HG03457 (cell line): Measurements from ENCODE around the gene SPOCD1.
"Not testable (repeated sequence)": the region's sequence is repeated elsewhere in the genome, so short reads cannot be mapped to it uniquely, and the experiment has no call there.

ENCODE experiments used
- ATAC-seq: cut with Tn5 transposase; IDR thresholded peaks from one replicate; pipeline ENCODE4 v1.9.1; 2021; ENCODE audit warnings: moderate number of reproducible peaks; ENCODE audit not compliant: unreplicated experiment

The SPOCD1 gene

DNA sequence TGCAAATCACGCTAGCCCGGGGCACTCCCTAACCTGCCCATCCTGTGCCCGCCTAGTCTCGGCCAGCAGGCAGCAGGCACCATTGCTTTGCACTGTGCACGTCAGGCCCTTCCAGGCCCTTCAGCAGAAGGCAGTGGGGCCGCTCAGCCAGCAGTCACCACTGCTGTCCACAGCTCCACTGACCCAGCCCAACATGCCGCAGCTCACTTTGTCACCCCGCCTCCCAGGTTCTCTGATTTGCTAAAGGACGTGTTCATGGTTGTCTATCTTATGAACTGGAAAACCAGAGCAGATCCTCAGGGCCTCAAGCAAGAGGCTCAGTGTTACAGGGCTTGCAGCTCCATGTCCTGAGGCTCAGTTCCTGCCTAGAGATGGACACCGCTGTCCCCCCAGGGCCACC, 14.2 kb upstream of the SPOCD1 start:
- ATAC-seq = no peak

DNA sequence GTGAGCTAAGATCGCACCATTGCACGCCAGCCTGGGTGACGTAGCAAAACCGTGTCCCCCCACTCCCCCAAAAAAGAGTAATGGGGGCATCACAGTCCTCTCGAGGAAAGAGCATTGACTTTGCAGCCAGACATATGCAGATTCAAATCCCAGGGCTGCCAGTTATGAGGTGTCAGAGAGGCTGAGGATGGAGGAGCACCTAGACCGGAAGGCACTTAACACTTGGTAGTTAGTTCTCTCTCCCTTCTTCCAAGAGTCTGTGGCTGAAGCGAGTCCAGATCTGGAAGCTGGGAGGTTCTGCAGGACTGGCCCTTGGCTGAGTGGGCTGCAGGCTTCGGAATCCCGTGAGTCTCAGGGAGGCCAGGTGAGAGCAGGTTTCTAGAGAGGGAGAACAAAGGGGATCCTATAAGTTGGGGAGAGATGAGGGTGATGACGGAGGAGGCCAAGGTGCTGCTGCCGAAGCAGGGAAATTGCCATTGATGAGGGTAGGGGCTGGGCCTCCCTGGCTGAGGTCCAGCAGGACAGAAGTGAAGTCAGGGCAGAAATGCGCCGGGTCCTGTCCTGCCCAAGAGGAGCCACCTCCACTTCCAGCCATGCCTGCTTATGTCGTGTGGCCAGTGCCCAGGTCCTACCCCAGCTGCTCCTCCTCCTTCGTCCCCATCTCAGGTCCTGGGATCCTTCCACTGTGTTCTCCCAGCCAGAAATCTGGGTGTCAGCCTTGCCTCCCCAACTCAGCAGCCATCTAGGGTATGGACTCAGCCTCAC, 13.3 kb upstream of the SPOCD1 start:
- no peak for ATAC-seq

DNA sequence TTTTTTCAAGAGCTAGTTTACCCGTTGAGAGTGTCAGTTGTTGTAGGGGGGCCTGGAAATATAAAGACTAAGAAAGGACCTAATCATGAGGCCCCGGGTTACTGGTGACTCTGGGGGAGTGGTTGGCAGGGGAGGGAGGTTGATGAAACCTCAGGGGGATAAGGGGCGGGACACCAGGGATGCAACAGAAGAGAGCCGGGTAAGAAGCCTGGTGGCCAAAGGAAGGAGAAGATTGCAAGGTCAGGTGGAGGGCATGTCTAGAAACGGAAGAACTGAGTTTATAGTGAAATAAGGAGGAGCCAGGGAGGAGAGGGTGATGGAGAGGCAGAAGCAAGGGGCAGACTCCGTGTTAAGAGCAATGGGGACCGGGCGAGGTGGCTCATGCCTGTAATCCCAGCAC, 12.5 kb upstream of the SPOCD1 start:
- no peak for ATAC-seq

DNA sequence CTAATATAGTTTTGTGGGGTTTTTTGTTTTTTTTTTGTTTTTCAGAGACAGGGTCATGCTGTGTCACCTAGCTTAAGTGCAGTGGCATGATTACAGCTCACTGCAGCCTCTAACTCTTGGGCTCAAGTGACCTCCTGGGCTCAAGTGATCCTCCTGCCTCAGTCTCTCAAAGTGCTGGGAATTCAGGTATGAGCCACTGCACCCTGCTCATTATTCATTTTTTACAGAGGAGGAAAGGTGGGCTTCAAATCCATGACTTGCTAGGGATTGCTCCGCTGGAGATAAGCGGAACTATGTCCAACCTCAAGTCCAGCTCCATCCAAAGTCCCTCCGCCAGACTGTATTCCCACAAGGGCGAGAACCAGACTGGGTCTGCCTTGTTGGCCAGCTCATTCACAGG, 8.0 kb upstream of the SPOCD1 start:
- ATAC-seq = no peak

DNA sequence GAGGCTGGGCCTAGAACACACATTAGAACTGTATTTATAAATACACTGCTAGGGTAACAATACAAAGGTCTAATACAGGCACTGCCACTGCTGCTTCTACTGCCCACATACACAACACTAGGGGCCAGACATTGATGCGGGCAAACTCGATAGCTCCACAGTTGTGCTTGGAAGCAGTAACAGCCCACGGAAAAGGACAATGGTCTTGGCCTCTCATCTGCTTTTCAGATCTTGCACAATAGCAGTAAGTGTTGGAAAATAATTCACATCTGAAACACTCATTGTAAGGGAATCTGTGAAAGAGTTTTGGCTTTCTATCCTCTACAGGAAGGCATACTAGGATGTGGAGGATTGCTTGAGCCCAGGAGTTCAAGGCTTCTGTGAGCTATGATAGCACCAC, 6.9 kb upstream of the SPOCD1 start:
- ATAC-seq = no peak

DNA sequence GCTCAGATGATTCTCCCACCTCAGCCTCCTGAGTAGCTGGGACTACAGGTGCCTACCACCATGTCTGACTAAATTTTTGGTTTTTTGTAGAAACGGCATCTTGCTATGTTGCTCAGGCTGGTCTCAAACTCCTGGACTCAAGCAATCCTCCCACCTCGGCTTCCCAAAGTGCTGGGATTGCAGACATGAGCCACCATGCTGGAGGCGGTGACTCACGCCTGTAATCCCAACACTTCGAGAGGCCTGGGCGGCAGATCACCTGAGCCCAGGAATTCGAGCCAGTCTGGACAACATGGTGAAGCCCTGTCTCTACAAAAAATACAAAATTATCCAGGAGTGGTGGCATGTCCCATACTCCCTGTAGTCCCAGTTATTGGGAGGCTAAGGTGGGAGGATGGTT, 4.4 kb upstream of the SPOCD1 start:
- not testable (repeated sequence) for ATAC-seq

DNA sequence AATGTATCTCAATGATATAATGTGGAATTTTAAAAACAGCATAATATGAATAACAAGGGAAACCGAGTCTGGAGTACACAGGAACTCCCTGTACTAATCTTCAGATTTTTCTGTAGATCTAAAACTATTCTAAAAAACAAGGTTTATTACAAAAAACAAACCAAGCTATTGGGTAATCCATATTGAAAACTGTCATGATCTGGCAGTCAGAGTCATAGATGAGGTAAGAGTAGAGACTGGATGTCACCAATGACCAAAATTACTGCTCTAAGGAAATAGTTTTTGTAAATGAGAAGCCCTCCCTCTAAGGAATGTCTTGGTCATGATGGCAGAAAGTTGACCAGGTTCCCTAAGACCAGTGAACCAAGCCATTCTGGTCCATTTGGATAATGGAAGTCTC, 2.4 kb upstream of the SPOCD1 start:
- ATAC-seq = no peak

DNA sequence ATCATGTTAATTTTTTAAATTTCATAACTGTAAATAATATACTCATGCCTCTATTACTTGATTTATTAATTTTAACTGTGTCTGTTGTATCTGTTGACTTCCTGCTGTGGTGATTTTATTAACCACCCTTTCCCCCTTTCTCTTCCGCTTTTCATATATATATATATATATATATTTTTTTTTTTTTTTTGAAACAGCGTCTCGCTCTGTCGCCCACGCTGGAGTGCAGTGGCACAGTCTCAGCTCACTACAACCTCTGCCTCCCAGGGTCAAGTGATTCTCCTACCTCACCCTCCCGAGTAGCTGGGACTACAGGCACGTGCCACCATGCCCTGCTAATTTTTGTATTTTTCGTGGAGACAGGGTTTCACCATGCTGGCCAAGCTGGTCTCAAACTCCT, 1.1 kb upstream of the SPOCD1 start:
- ATAC-seq = not testable (repeated sequence)

DNA sequence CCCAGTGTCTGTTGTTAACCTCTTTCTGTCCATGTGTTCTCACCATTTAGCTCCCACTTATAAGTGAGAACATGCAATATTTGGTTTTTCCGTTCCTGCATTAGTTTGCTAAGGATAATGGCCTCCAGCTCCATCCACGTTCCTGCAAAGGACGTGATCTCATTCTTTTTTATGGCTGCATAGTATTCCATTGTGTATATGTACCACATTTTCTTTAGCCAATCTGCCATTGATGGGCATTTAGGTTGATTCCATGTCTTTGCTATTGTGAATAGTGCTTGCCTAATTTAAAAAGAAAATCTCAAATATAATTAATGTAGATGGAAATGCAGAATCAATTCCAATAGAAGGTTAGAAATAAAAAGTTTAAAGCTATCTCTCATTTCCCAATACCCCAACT, 679 bp upstream of the SPOCD1 start:
- ATAC-seq = not testable (repeated sequence)

DNA sequence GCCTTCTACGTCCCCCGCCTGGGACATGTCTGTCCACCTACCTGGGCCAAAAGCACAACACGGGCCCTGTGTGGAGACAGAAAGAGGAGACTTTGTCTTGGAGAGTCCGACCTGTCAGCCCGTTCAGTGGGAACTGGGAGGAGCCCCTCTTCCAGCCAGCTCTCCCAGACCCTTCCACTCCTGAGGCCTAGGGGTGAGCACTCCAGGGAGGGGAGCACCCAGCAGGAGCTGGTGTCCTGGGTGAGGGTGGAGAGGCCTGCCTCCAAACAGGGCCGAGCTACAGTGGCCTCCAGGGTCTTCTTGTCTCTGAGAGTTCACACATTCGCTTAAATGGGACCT, 546 bp downstream of the SPOCD1 start:
- ATAC-seq = no peak

DNA sequence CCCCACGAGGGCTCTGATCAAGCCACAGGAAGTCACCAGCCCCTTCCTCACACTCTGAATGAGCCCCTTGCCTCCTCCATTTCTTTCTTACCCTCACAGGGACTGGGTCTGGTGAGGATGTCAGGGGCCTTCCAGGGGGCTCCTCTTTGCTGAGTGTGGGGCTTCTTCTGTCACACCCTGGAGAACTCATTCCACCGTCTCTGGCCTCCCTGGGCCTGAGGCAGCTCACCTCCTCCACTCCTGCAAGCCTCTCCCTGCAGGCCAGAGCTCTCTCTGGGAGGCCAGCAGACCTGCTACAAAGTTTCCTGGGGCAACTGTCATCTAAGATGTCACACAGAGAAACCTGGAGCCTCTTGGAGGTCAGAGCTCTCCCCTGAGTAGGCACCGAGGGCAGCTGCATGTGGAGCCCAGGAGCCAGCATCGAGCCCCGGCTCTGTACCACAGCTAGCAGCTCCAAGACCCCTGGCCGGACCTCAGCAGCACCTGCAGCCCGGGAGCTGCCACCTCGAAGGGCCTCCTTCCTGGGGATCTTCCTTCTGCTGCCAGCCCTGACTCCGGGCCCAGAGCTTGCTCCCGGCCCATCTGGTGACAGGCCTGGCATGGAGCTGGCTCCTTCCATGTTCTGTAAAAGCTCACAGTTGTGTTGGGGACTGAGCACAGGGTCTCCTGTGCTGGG, 1.1 kb downstream of the SPOCD1 start:
- no peak for ATAC-seq

DNA sequence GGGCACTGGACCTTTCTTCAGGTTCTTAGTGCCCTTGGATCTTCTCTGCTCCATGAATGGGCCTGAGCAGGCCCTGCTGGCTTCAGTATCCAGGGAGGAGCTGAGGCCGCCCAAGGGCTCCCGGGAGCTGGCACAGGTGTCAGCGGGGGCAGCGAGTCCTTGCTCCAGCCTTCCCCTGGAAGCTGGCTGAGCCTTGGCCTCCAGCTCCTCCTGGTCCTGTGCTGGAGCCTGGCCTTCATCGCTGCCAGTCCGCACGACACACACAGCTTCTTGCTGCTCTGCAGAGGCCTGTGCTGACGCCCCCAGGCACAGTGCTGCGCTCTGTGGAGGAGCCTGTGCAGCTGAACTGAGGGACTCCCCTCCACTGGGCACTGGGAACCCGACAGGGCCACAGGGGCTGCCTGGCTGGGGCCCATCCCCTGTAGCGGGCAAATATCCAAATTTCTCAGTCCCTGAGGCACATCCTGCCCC, 1.7 kb downstream of the SPOCD1 start:
- no peak for ATAC-seq

DNA sequence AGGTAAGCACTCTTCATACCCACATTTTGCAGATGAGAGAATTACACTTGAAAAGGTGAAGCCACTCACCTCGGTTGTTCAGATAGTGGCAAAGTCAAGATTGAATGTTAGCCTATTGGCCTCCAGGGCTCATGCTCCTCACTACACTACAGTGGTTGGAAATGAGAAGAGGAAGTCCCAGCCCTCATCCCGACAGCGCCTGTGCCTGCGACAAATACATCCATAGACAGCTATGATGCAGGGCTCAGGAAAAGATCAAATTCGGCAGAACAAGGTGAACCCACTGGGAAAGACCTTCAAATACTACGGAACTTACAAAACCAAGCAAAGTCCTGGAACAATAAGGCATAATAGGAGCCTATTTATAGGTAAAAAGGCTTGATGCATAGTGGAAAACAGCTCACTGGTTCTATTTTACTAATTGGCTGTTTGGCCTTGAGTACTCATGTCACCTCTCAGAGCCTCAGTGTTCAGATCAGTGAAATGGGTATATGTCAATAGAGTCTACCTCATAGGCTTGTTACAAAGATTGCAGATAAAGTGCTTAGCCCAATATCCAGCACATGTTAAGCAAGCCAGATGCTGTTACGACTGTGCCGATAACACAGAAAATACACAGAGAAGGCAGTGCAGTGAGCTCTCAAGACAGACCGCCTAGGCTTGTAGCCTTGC, 3.5 kb downstream of the SPOCD1 start:
- ATAC-seq = no peak

DNA sequence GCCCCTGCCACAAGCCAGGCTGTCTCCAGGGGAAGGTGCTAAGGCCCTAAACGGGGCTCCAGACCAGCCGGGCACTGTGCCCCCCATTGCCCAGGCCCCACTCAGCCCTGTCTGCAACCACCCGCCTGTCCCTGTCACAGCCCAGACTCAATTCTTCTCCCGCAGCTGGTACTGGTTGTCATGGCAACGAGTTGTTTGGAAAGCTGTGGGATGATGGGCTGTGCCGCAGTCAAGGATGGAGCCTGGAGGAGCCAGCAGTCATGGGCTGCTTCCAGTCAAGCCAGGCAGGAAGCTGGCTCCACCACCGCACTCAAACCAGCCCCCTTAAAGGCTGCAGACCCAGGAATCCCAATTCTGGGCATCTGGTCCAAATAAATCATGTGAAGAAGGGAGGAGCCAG, 4.2 kb downstream of the SPOCD1 start:
- ATAC-seq = no peak

DNA sequence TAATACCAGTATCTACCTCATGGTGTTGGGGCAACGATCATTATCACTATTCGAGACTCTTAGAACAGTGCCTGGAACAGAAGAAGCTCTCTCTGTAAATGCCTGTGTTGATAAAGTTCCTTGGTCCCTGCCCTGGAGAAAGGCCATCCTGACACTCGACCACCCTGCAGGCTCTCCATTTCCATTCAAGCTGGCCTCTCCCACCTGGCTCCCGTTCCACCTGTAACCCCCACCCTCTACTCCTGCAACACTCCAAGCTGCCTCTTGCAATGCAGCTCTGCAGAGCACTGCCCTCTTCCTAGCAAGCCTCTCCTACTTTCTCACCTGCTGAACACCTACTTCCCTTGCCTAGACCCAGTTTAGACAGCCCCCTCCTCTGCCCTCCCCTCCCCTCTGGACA, 6.1 kb downstream of the SPOCD1 start:
- ATAC-seq = no peak

DNA sequence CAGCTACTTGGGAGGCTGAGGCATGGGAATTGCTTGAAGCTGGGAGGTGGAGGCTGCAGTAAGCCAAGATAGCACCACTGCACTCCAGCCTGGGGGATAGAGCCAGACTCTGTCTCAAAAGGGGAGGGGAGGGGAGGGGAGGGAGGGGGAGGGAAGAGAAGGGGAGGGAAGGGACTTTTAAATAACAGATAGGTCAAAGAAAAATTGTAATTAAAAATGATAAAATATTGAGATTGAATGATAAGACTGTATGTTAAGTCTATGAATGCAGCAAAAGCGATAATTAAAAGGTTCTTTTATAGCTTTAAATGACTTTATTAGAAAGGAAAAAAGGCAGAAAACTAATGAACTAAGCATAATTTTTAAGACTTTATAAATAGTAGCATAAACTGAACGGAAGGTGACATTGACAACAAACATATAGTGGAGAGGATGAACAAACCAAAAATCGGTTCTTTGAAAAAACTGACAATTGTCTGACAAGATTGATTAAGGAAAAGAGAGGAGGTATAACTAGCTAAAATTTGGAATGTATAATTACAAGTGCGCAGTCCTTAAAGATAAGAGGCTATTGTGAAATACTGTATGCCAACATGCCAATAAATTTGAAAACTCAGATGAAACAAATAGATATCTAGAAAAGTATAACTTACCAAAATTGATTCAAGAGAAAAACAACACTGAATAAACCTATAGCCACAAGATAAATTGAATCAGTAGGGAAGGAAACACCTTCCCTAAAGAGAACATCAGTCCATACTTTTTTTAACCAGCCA, 8.4 kb downstream of the SPOCD1 start:
- no peak for ATAC-seq

DNA sequence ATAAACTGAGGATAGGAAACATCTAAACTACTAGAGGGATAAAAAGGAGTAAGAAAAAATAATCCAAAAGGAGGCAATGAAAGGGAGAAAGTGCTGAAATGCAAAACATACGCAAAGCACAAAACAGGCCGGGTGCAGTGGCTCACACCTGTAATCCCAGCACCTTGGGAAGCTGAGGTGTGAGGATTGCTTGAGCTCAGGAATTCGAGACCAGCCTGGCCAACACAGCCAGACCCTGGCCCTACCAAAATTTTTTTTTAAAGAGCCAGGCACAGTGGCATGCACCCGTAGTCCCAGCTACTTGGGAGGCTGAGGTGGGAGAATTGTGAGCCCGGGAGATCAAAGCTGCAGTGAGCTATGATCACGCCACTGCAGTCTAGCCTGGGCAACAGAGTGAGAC, 10.5 kb downstream of the SPOCD1 start:
- ATAC-seq = no peak

DNA sequence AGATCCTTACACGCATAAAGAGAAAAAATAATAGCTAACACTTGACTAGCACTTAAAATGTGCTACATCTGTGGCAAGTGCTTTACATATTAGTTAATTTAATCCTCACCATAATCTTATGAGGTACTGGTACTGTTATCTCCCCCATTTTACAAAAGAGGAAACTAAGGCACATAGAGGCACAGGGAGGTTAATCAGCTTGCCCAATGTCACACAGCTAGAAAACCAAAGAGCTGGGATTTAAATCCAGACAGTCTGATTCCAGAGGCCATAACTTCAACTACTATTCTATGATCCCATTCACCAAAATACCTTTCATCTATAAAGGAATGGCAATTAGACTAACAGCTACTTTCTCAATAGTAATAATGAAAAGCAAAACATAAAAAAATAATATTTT, 11.7 kb downstream of the SPOCD1 start:
- no peak for ATAC-seq

DNA sequence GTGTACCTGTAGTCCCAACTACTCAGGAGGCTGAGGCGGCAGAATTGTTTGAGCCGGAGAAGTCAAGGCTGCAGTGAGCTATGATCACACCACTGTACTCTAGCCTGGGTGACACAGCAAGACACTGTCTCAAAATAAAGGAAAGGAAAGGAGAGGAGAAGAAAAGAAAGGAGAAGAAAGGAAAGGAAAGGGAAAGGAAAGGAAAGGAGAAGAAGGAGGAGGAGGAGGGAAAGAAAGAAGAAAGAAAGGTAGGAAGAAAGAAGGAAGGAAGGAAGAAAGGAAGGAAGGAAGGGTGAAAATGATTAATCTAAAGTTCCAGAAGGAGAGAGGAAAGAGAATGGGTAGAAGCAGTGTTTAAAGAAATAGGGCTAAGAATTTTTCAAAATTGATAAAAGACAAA, 12.2 kb downstream of the SPOCD1 start:
- ATAC-seq = no peak

DNA sequence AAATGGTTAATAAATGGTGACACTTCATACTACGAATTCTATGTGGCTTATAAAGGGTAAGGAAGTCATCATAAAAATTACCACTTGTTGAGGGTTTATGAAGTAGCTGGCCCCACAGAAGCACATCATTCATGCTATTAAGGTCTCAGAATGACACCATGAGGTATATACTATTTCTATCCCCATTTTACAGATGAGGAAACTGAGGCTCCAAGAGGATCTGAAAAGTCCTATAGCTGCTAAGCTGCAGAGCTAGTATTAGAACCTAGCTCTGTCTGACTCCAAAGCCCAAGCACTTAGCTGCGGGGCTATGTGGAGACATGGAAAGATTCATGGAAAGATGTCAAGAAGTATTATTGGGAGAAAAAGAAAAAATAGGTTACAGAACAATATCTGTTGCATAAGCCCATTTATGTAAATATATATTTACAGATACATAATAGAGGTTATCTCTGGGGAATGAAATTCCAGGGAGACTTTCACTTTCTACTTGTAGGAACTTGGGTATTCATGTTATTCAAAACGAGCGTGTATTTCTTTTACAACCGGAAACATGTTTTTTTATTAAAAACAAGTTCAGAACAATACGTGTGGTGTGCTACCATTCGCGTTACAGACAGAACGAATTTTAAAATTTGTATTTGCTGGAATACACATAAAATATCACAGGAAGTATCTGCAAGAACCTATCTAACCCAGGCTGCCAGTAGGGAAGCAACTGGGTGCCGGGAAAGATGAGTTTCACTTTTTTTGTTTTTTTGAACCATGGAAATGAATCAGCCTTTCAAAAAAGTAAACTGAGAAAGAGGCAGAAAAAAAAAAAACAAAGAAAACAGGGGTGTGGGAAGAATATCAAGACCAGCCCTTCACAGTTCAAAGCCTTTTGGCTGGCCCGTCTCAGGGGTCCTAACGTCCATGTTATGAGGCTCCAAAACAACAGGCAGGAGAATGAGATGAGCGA, 13.4 kb downstream of the SPOCD1 start:
- no peak for ATAC-seq
